Measurements from ENCODE around the gene ARID1B. TPM values are rescaled to one million over a fixed set of nuclear protein-coding genes. Genes with fewer than 3 reads are reported as not detected.

Gene ARID1B
- polyA plus RNA-seq, 1 experiment, result 17.0 TPM

DNA sequence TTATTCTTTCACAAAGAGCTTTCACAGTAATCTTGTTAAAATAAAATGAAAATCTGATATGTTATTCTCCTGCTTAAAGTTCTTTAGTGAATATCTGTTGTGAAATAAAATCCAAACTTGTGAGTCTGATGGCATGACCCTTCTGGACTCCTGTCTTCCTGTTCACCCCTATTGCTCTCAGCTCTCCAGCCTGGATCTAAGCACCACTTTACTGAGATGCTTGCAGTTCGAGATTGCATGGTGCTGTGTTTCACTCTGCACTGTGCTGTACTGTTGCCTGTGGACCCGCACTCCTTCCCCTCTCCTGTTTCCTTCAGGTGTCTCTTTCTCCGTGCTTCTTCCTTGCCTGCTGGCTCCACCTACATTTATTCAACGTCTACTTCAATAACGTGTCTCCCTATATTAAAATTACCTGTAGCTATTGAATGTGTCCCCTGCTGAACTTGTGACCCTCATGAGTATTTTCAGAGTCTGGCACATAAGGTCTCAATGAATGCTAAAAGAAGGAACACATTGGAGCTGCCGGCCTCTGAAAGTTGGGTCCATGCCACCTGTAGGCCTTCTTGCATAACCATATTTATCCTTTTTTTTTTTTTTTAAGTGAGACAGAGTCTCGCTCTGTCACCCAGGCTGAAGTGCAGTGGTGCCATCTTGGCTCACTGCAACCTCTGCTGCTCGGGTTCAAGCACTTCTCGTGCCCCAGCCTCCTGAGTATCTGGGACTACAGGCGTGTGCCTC lies 100.1 kb downstream of the ARID1B start:
- ChIA-PET CTCF (no interaction called here), POLR2A (no interaction called here)
- peaks cover 4% of the 10 kb centered on the region for H3K36me3 ChIP-seq (ENCODE audit: control insufficient read depth, insufficient read depth, low read length)
- DNase-seq (ENCODE audit: low read depth), result no peak
- TF ChIP-seq, protein P1, sequence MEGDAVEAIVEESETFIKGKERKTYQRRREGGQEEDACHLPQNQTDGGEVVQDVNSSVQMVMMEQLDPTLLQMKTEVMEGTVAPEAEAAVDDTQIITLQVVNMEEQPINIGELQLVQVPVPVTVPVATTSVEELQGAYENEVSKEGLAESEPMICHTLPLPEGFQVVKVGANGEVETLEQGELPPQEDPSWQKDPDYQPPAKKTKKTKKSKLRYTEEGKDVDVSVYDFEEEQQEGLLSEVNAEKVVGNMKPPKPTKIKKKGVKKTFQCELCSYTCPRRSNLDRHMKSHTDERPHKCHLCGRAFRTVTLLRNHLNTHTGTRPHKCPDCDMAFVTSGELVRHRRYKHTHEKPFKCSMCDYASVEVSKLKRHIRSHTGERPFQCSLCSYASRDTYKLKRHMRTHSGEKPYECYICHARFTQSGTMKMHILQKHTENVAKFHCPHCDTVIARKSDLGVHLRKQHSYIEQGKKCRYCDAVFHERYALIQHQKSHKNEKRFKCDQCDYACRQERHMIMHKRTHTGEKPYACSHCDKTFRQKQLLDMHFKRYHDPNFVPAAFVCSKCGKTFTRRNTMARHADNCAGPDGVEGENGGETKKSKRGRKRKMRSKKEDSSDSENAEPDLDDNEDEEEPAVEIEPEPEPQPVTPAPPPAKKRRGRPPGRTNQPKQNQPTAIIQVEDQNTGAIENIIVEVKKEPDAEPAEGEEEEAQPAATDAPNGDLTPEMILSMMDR (IDR thresholded peaks at IDR 0.05; ENCODE audit: insufficient read depth, low read depth, low read length), result no peak
- no peak overlapping the region for H3K4me3 ChIP-seq (ENCODE audit: low read depth, low read length)
- H3K27me3 ChIP-seq (ENCODE audit: control insufficient read depth, insufficient read depth, low read length), result no peaks in the 10 kb centered on the region

DNA sequence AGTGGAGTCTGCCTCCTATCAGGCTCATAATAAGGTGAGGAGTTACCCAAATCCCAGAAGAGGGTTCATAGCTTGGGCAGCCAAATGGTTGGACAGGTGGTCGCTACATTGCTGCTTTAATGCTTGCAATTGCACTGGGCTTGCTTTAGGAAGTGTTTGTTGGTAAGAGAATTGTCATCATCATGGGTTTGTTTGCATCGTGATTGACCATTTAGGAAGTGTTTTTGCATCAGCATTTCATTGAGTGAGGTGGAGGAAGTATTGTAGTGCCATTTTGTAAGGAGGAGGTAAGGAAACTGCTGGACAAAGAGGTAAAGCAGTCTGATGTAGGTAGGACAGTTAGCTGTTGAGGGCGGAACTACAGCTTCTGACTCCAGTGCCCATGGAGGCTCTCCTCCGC lies 101.5 kb downstream of the ARID1B start:
- Histone ChIP-seq H3K36me3 (ENCODE audit: control insufficient read depth, insufficient read depth, low read length) (peaks cover 3% of the 10 kb centered on the region), H3K4me3 (ENCODE audit: low read depth, low read length) (no peak overlapping the region), H3K27me3 (ENCODE audit: control insufficient read depth, insufficient read depth, low read length) (no peaks in the 10 kb centered on the region)
- DNase-seq (ENCODE audit: low read depth), result no peak
- CTCF ChIA-PET, result interaction anchor here (1.2 to 1.6 kb wide), 2 partner anchors 12 to 41 kb away, joined by 4 read pairs; no protein-coding TSS in a partner anchor
- TF ChIP-seq, protein P1 (IDR thresholded peaks at IDR 0.05; ENCODE audit: insufficient read depth, low read depth, low read length), result no peak
- POLR2A ChIA-PET, result interaction anchor here (0.7 kb wide), 1 partner anchor 25 kb away, joined by 3 read pairs; no protein-coding TSS in a partner anchor

DNA sequence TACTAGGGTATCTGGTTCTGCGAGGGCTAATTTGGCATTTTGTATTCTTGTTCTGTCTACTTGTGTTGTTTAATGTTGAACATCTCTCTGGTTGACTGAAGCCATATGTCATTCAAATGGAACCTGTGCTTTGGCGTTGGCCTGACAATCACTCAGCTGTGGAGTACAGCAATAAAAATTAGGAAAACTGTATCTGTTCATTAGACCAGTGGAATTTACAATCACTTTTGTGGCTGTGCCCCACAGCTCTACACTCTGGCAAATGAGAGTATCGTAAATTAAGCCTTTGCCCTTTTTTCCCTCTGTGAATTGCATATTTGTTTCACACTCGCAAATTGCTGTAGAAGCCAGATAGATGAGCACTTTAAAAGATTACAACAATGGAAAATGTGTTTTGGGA lies 102.0 kb downstream of the ARID1B start:
- ChIA-PET POLR2A (interaction anchor here (0.7 kb wide), 1 partner anchor 24 kb away, joined by 3 read pairs; no protein-coding TSS in a partner anchor), CTCF (interaction anchor here (1.2 to 1.6 kb wide), 2 partner anchors 11 to 41 kb away, joined by 4 read pairs; no protein-coding TSS in a partner anchor)
- Histone ChIP-seq H3K27me3 (ENCODE audit: control insufficient read depth, insufficient read depth, low read length) (no peaks in the 10 kb centered on the region), H3K36me3 (ENCODE audit: control insufficient read depth, insufficient read depth, low read length) (0 out of 2 replicates have a peak, but pooled peaks cover 2% of the 10 kb centered on the region), H3K4me3 (ENCODE audit: low read depth, low read length) (no peak overlapping the region)
- TF ChIP-seq, protein P1 (IDR thresholded peaks at IDR 0.05; ENCODE audit: insufficient read depth, low read depth, low read length), result no peak
- DNase-seq (ENCODE audit: low read depth), result no peak

DNA sequence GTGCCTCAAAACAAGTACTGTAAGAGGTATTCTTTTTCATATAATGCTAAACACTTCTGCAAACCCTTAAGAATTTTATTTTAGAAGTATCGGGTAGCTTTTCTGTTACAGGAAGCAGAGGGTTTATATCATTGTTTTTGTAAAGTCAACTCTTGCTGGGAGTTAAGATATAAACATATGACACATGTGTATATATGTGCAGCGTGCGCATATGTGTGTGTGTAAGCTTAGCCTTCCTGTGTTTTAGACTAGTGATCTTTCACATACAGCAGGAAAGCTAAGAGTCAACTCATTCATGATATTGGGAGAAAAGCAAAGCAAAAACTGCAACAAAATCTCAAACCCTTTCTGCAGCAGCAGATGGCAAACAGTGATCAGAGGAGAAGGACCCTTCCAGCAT lies 102.4 kb downstream of the ARID1B start:
- no peaks in the 10 kb centered on the region for H3K27me3 ChIP-seq (ENCODE audit: control insufficient read depth, insufficient read depth, low read length)
- no peaks in the 10 kb centered on the region for H3K36me3 ChIP-seq (ENCODE audit: control insufficient read depth, insufficient read depth, low read length)
- TF ChIP-seq, protein P1 (IDR thresholded peaks at IDR 0.05; ENCODE audit: insufficient read depth, low read depth, low read length), result no peak
- POLR2A ChIA-PET, result interaction anchor here (0.7 kb wide), 1 partner anchor 24 kb away, joined by 3 read pairs; no protein-coding TSS in a partner anchor
- no peak for DNase-seq (ENCODE audit: low read depth)
- CTCF ChIA-PET, result interaction anchor here (1.2 to 1.6 kb wide), 2 partner anchors 11 to 40 kb away, joined by 4 read pairs; no protein-coding TSS in a partner anchor
- no peak overlapping the region for H3K4me3 ChIP-seq (ENCODE audit: low read depth, low read length)

DNA sequence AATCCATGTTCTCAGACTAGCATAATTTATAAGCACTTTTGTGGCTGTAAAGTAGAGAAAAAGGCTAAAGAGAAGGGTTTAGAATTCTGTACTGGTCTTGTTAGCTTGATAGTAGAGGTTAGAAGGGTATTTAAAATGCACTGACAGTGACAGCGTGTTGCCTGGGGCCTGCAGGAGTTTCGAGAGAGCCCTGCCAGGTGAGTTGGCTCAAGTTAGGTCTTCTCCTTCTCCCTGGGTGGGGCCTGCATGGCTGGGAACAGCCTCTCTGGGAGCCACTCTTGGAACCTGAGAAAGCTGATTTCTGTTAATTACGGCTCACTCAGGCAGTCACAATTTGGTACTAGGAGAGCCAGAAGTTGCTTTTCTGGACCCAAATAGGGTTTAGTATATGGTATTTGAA lies 103.7 kb downstream of the ARID1B start:
- Histone ChIP-seq H3K36me3 (ENCODE audit: control insufficient read depth, insufficient read depth, low read length) (no peaks in the 10 kb centered on the region), H3K4me3 (ENCODE audit: low read depth, low read length) (no peak overlapping the region), H3K27me3 (ENCODE audit: control insufficient read depth, insufficient read depth, low read length) (no peaks in the 10 kb centered on the region)
- DNase-seq (ENCODE audit: low read depth), result no peak
- TF ChIP-seq, protein P1 (IDR thresholded peaks at IDR 0.05; ENCODE audit: insufficient read depth, low read depth, low read length), result no peak
- ChIA-PET POLR2A (no interaction called here), CTCF (interaction anchor here (0.6 to 1.0 kb wide), 2 partner anchors 30 to 694 kb away, joined by 3 read pairs; no protein-coding TSS in a partner anchor)

Data from BJ (cell line).